Measurements from ENCODE around the gene FFAR4.

DNA sequence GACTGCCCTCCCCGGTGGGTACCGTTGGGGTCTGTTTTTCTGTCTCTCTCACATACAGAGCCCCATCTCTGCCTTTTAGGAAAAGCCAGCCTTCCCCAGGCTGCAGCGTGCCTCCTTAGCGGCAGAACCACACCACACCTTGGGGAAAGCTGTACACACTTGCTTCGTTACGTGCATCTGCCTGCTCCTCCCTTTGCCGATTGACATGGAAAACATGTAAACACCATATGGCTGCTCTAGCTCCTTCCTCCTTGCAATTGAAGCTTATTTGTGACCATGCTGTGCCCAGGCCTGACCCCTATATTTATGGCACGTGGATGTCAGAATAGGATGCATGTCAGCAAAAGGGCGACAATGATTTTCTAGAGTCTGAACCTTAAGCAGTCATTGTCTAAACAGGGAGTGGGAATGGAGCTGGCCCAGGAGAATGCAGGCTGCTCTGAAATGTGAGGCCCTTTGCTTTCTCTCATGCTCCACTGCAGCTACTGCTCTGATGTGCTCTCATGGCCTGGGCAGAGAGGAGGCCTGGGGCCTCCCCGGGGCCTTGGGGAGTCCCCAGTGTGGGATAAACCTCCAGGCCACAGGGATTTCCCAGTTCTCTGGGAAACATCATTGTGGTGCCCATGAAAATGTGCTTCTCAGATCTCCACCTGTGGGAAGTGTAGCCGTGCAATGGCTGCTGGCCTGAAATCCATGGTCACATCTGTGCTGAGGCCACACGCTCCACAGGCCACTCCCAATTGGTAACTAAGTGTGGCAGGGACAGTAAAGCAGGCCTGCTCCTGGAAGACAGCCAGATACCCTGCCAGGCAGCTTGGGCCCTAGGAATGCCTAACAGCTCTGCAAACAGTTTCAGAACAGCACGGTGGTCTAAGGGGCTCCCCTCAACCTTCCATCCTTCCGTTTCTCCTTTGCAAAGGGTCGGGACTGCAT, 64.4 kb downstream of the FFAR4 start:
- TF ChIP-seq FOSB (CRISPR knock-in tag; IDR thresholded peaks at IDR 0.05) (no peak), NFE2L2 (conservative IDR thresholded peaks at IDR 0.05; ENCODE audit: low read length) (no peak)
- TF ChIP-seq, protein P1, sequence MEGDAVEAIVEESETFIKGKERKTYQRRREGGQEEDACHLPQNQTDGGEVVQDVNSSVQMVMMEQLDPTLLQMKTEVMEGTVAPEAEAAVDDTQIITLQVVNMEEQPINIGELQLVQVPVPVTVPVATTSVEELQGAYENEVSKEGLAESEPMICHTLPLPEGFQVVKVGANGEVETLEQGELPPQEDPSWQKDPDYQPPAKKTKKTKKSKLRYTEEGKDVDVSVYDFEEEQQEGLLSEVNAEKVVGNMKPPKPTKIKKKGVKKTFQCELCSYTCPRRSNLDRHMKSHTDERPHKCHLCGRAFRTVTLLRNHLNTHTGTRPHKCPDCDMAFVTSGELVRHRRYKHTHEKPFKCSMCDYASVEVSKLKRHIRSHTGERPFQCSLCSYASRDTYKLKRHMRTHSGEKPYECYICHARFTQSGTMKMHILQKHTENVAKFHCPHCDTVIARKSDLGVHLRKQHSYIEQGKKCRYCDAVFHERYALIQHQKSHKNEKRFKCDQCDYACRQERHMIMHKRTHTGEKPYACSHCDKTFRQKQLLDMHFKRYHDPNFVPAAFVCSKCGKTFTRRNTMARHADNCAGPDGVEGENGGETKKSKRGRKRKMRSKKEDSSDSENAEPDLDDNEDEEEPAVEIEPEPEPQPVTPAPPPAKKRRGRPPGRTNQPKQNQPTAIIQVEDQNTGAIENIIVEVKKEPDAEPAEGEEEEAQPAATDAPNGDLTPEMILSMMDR (IDR thresholded peaks at IDR 0.05): no peak
